Activated T-helper 1 cell treated with anti-CD3 and anti-CD28 coated beads, Interleukin-12 subunit alpha, Interleukin-12 subunit beta, Interleukin-2, Interleukin-4 antibody, amounts not matched to agents 30 ng/mL and 10 ng/mL and 1 ng/mL, durations not matched to agents 14 hours and 24 hours and 36 hours (primary cell): ENCODE results near the gene CARF. TPM values are rescaled to one million over a fixed set of nuclear protein-coding genes. Genes with fewer than 3 reads are reported as not detected.
"Not testable (repeated sequence)": the region's sequence is repeated elsewhere in the genome, so short reads cannot be mapped to it uniquely, and the experiment has no call there.

Experiments used
- DNase-seq: peaks from one replicate; pipeline ENCODE4 v3.0.0; 2021; ENCODE audit warnings: low spot score
- H3K27ac Mint-ChIP-seq: one replicate; pipeline ENCODE4 v1.8.0; 2021; ENCODE audit warnings: mild to moderate bottlenecking, mixed read lengths
- H3K27me3 Mint-ChIP-seq: one replicate; pipeline ENCODE4 v1.8.0; 2022; ENCODE audit warnings: mild to moderate bottlenecking, moderate library complexity, mixed read lengths; ENCODE audit not compliant: insufficient read depth
- H3K36me3 Mint-ChIP-seq: one replicate; pipeline ENCODE4 v1.8.0; 2021; ENCODE audit warnings: low read depth, mixed read lengths
- H3K4me1 Mint-ChIP-seq: one replicate; pipeline ENCODE4 v1.8.0; 2021; ENCODE audit warnings: low read depth, mixed read lengths
- H3K4me3 Mint-ChIP-seq: one replicate; pipeline ENCODE4 v1.8.0; 2021; ENCODE audit warnings: mild to moderate bottlenecking, moderate library complexity, mixed read lengths
- H3K9me3 Mint-ChIP-seq: one replicate; pipeline ENCODE4 v1.8.0; 2021; ENCODE audit warnings: mixed read lengths
- intact Hi-C: fragments of 100-400 bp; cut with micrococcal nuclease; formaldehyde crosslinking; loops from one replicate; pipeline ENCODE4 v1.15.1; 2024
- total RNA-seq: library from RNA; stranded (reverse); gene quantifications from 2 replicates; pipeline ENCODE4 v1.2.3, GENCODE V29; 2022

The CARF gene
- total RNA-seq, 1 donor from 2014 or later = 4.3 TPM

- H3K27ac Mint-ChIP-seq, H3K4me3 Mint-ChIP-seq, DNase-seq, H3K4me1 Mint-ChIP-seq, intact Hi-C loops, H3K27me3 Mint-ChIP-seq: not testable (repeated sequence)
- H3K36me3 Mint-ChIP-seq = peaks cover 19% of the 10 kb centered on the region
- peaks cover 34% of the 10 kb centered on the region for H3K9me3 Mint-ChIP-seq
These were observed 37.3 kb downstream of the CARF start for GRCh38 chr2:202949333-202949732.

GRCh38 chr2:202950592-202950991 is 38.5 kb downstream of the CARF start:
- intact Hi-C loops = no loop called here
- no peak overlapping the region for H3K4me3 Mint-ChIP-seq

GRCh38 chr2:202960524-202960923 is 48.4 kb downstream of the CARF start:
- DNase-seq = no peak
- Mint-ChIP-seq H3K4me1 (peaks cover 7% of the 10 kb centered on the region), H3K36me3 (no peaks in the 10 kb centered on the region), H3K27me3 (no peaks in the 10 kb centered on the region), H3K9me3 (no peaks in the 10 kb centered on the region), H3K27ac (no peak overlapping the region), H3K4me3 (no peak overlapping the region)
- intact Hi-C loops = no loop called here

More at GRCh38 chr2:202950592-202950991, 38.5 kb downstream of the CARF start:
- no peak for DNase-seq
- no peaks in the 10 kb centered on the region for H3K27me3 Mint-ChIP-seq
- no peaks in the 10 kb centered on the region for H3K4me1 Mint-ChIP-seq
- H3K27ac Mint-ChIP-seq = no peak overlapping the region
- peaks cover 16% of the 10 kb centered on the region for H3K36me3 Mint-ChIP-seq
- H3K9me3 Mint-ChIP-seq = peaks cover 25% of the 10 kb centered on the region

GRCh38 chr2:202963712-202964111 is 51.6 kb downstream of the CARF start:
- Mint-ChIP-seq H3K27me3 (no peaks in the 10 kb centered on the region), H3K36me3 (no peaks in the 10 kb centered on the region), H3K27ac (no peak overlapping the region), H3K4me3 (no peak overlapping the region), H3K9me3 (no peaks in the 10 kb centered on the region), H3K4me1 (peaks cover 12% of the 10 kb centered on the region)
- no peak for DNase-seq
- intact Hi-C loops = no loop called here

GRCh38 chr2:202965810-202966460 is 53.9 kb downstream of the CARF start:
- Mint-ChIP-seq H3K4me3 (no peak overlapping the region), H3K4me1 (peaks cover 12% of the 10 kb centered on the region), H3K36me3 (no peaks in the 10 kb centered on the region), H3K27me3 (no peaks in the 10 kb centered on the region), H3K9me3 (no peaks in the 10 kb centered on the region), H3K27ac (no peak overlapping the region)
- intact Hi-C loops = no loop called here
- DNase-seq = peak; percentile 26

GRCh38 chr2:202969404-202969803 is 57.3 kb downstream of the CARF start:
- H3K36me3 Mint-ChIP-seq, H3K4me3 Mint-ChIP-seq, DNase-seq, intact Hi-C loops, H3K27ac Mint-ChIP-seq, H3K27me3 Mint-ChIP-seq, H3K9me3 Mint-ChIP-seq: not testable (repeated sequence)
- peaks cover 12% of the 10 kb centered on the region for H3K4me1 Mint-ChIP-seq

GRCh38 chr2:202976809-202977208 is 64.7 kb downstream of the CARF start:
- no peak overlapping the region for H3K4me3 Mint-ChIP-seq
- no peak overlapping the region for H3K27ac Mint-ChIP-seq
- peaks cover 3% of the 10 kb centered on the region for H3K36me3 Mint-ChIP-seq
- H3K27me3 Mint-ChIP-seq = no peaks in the 10 kb centered on the region
- no peak for DNase-seq
- H3K9me3 Mint-ChIP-seq = no peaks in the 10 kb centered on the region
- intact Hi-C loops = no loop called here
- H3K4me1 Mint-ChIP-seq = no peaks in the 10 kb centered on the region

GRCh38 chr2:202982779-202983491 is 70.9 kb downstream of the CARF start:
- H3K9me3 Mint-ChIP-seq = no peaks in the 10 kb centered on the region
- no peak overlapping the region for H3K4me3 Mint-ChIP-seq
- H3K36me3 Mint-ChIP-seq = peaks cover 3% of the 10 kb centered on the region
- H3K27ac Mint-ChIP-seq = no peak overlapping the region
- intact Hi-C loops = no loop called here
- H3K27me3 Mint-ChIP-seq = no peaks in the 10 kb centered on the region
- no peak for DNase-seq
- no peaks in the 10 kb centered on the region for H3K4me1 Mint-ChIP-seq

- Mint-ChIP-seq H3K27me3 (no peaks in the 10 kb centered on the region), H3K4me1 (no peaks in the 10 kb centered on the region), H3K9me3 (no peaks in the 10 kb centered on the region), H3K4me3 (no peak overlapping the region), H3K36me3 (no peaks in the 10 kb centered on the region), H3K27ac (no peak overlapping the region)
- intact Hi-C loops = no loop called here
- DNase-seq = no peak
These were observed 77.7 kb downstream of the CARF start for GRCh38 chr2:202989749-202990148.

GRCh38 chr2:202990501-202990900 is 78.4 kb downstream of the CARF start:
- intact Hi-C loops = no loop called here
- no peaks in the 10 kb centered on the region for H3K27me3 Mint-ChIP-seq
- no peak overlapping the region for H3K27ac Mint-ChIP-seq
- no peaks in the 10 kb centered on the region for H3K9me3 Mint-ChIP-seq
- H3K36me3 Mint-ChIP-seq = peaks cover 2% of the 10 kb centered on the region
- H3K4me1 Mint-ChIP-seq = no peaks in the 10 kb centered on the region
- DNase-seq = no peak
- H3K4me3 Mint-ChIP-seq = no peak overlapping the region

GRCh38 chr2:202997113-202997512 is 85.0 kb downstream of the CARF start:
- H3K27ac Mint-ChIP-seq, H3K4me1 Mint-ChIP-seq, H3K27me3 Mint-ChIP-seq, H3K9me3 Mint-ChIP-seq, H3K4me3 Mint-ChIP-seq, H3K36me3 Mint-ChIP-seq, DNase-seq, intact Hi-C loops: not testable (repeated sequence)

- no peaks in the 10 kb centered on the region for H3K36me3 Mint-ChIP-seq
These were observed 90.2 kb downstream of the CARF start for GRCh38 chr2:203002054-203002821.

GRCh38 chr2:203003716-203004115 is 91.6 kb downstream of the CARF start:
- H3K36me3 Mint-ChIP-seq = no peaks in the 10 kb centered on the region
- H3K4me1 Mint-ChIP-seq = no peaks in the 10 kb centered on the region
- no peaks in the 10 kb centered on the region for H3K9me3 Mint-ChIP-seq
- intact Hi-C loops = no loop called here
- H3K27me3 Mint-ChIP-seq = peaks cover 13% of the 10 kb centered on the region
- no peak overlapping the region for H3K27ac Mint-ChIP-seq
- DNase-seq = no peak
- no peak overlapping the region for H3K4me3 Mint-ChIP-seq

More at GRCh38 chr2:203002054-203002821, 90.2 kb downstream of the CARF start:
- peaks cover 13% of the 10 kb centered on the region for H3K27me3 Mint-ChIP-seq
- H3K4me1 Mint-ChIP-seq = no peaks in the 10 kb centered on the region
- no peaks in the 10 kb centered on the region for H3K9me3 Mint-ChIP-seq
- H3K27ac Mint-ChIP-seq = no peak overlapping the region
- intact Hi-C loops = no loop called here
- no peak for DNase-seq
- H3K4me3 Mint-ChIP-seq = no peak overlapping the region
